Thymus (tissue), 11 donors: ENCODE measurements around the gene APH1B. TPM values are rescaled to one million over a fixed set of nuclear protein-coding genes. Genes with fewer than 3 reads are reported as not detected.

Experiments
- DNase-seq, 9 donors: peaks; one replicate each; pipeline ENCODE4 v3.0.0-alpha.2; 2013; ENCODE audit warnings: low spot score in 9 of 9, low read depth in 6 of 9, missing footprints in 1 of 9
- H3K27ac ChIP-seq, 2 donors: one replicate each; pipeline ENCODE4 v1.5.1; 2013; ENCODE audit warnings: control low read depth in 1 of 2, low read depth in 1 of 2, low read length in 1 of 2, mild to moderate bottlenecking in 1 of 2, moderate library complexity in 1 of 2
- H3K27me3 ChIP-seq, 2 donors: one replicate each; pipeline ENCODE4 v1.5.1; 2013; ENCODE audit warnings: low read length in 1 of 2; ENCODE audit not compliant: control insufficient read depth in 2 of 2, insufficient read depth in 1 of 2
- H3K36me3 ChIP-seq, 2 donors: one replicate each; pipeline ENCODE4 v1.5.1; 2013; ENCODE audit warnings: low read length in 1 of 2, mild to moderate bottlenecking in 1 of 2, moderate library complexity in 1 of 2; ENCODE audit not compliant: control insufficient read depth in 2 of 2, insufficient read depth in 2 of 2
- H3K4me1 ChIP-seq, 2 donors: one replicate each; pipeline ENCODE4 v1.5.1; 2013; ENCODE audit warnings: low read length in 2 of 2; ENCODE audit not compliant: control insufficient read depth in 2 of 2, insufficient read depth in 2 of 2
- H3K4me3 ChIP-seq, 2 donors: one replicate each; pipeline ENCODE4 v1.5.1; 2013; ENCODE audit warnings: low read length in 2 of 2, control low read depth in 1 of 2, mild to moderate bottlenecking in 1 of 2
- H3K9me3 ChIP-seq, 2 donors: one replicate each; pipeline ENCODE4 v1.5.1; 2013; ENCODE audit warnings: low read length in 1 of 2, mild to moderate bottlenecking in 1 of 2; ENCODE audit not compliant: control insufficient read depth in 2 of 2, insufficient read depth in 1 of 2
- WGBS: extraction: QIAGEN DNeasy Blood & Tissue Kit; methylation state at CpG from one replicate; pipeline ENCODE4 v1.1.7; 2013; 5-methylcytosine and 5-hydroxymethylcytosine counted together
- polyA plus RNA-seq: library from polyadenylated mRNA; stranded (reverse); fragments of 200-250 nt; gene quantifications from one replicate; pipeline ENCODE4 v1.2.3, GENCODE V29; 2013
- total RNA-seq: library from RNA; stranded (reverse); fragments of 120-200 nt; gene quantifications from one replicate; pipeline ENCODE4 v1.2.4, GENCODE V29; 2013
- donor health status: healthy.

The APH1B gene
- total and polyA plus RNA-seq, 2 donors: 9.5 to 11.0 TPM

DNA sequence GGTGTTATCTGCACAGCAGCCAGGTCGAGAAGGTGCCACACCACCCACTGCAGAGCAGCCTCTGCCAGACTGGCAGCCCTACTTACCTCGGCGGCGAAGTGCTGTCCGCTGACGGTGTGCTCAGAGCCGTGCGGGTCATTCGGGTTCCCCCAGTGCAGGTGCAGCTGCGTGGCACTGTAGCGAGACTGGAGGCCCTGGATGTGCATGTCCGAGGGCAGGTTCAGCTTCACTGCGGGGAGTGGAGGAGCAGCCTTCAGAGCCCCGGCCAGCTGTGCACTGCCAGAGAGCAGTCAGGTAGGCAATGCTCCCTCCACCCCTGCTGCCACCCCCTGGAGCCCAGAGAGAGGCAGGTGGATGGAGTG lies 68.0 kb downstream of the APH1B start:
- no peaks in the 10 kb centered on the region for H3K9me3 ChIP-seq
- 96% methylated on average over 14 of the region's 14 CpGs for WGBS
- no peaks in the 10 kb centered on the region for H3K4me1 ChIP-seq
- H3K27me3 ChIP-seq: no peaks in the 10 kb centered on the region
- no peak for DNase-seq
- H3K27ac ChIP-seq: no peak overlapping the region
- H3K4me3 ChIP-seq: no peak overlapping the region
- H3K36me3 ChIP-seq: no peaks in the 10 kb centered on the region

DNA sequence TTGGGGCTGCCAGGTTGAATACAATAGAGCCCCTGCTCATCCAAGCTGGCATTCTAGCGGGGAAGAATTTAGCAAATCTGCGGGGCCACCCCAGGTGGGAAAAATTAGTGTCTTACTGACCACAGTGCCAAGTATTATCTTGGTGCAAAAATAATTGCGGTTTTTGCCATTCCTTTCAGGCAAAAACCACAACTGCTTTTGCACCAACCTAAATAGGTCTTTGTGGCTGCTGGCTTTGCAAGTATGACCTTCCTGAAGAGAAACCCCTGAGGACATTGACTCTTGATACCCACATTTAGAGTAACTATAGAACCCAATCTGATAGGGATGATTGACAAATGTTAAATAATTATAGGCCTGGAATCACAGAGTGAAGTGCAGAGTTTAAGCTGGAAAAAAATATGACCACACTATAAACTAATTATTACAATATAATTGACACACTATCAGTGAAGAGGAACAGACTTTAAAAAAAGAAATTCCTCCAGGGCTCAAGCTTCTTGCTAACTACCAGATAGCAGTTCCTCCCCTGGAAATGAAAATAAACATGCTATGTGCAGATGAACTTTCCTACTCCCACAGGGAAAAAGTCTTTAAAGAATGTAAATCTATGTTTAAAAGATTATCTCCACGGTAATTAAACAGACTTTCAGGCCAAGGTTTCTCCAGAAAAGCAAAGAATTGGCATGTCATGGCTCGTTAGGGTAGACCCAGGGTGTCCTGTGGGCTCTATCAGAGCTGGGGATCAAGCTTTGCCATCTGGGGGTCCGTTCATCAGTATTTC lies 69.9 kb downstream of the APH1B start:
- 93% methylated on average over 6 of the region's 6 CpGs for WGBS
- DNase-seq: no peak
- no peaks in the 10 kb centered on the region for H3K9me3 ChIP-seq
- peaks cover 0 to 3% of the 10 kb centered on the region in 2 donors for H3K4me1 ChIP-seq
- no peak overlapping the region for H3K4me3 ChIP-seq
- H3K27ac ChIP-seq: no peak overlapping the region
- no peaks in the 10 kb centered on the region for H3K27me3 ChIP-seq
- no peaks in the 10 kb centered on the region for H3K36me3 ChIP-seq

DNA sequence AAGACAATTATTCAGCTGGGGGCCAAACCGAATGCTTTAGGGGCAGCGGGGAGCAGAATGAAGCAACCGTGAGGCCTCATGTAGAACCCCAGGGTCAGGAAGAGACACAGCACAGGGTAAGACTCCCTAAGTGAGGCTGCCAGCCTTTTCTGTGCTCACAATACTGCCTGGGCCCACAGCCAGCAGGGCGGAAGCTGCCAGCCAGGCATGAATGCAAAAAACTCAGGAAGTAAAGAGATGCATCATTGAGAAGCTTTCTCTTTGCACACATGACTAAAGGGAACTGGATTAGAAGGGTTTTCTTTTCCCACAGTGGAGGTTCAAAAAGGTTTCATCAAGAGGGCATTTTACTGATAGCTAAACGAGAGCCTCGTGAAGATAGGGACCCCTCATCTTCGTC lies 71.0 kb downstream of the APH1B start:
- no peak for DNase-seq
- H3K4me1 ChIP-seq: peaks cover 0 to 3% of the 10 kb centered on the region in 2 donors
- no peaks in the 10 kb centered on the region for H3K36me3 ChIP-seq
- no peak overlapping the region for H3K27ac ChIP-seq
- H3K4me3 ChIP-seq: no peak overlapping the region
- H3K27me3 ChIP-seq: no peaks in the 10 kb centered on the region
- H3K9me3 ChIP-seq: no peaks in the 10 kb centered on the region
- WGBS: 91% methylated on average over 7 of the region's 7 CpGs

DNA sequence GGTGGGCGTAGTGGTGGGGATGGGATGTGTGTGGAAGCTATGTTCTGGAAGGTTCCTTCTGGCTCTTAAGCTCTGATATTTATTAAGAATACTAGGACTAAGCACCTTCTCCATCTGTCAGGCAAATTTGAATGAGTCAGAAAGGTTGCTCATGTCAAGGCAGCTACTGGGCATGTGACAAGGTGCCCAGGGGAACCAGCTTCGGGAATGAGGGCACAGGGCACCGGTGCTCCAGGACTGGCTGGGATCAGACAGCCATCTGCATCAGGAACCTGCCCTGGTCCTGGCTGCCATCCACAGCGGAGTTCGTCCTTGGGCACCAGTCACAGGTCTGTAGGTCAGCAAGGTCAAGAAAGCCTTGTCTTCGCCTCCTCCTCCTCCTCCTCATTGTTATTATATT lies 71.8 kb downstream of the APH1B start:
- WGBS: 98% methylated on average over 6 of the region's 6 CpGs
- Histone ChIP-seq H3K9me3 (no peaks in the 10 kb centered on the region), H3K27ac (no peak overlapping the region), H3K27me3 (no peaks in the 10 kb centered on the region), H3K36me3 (no peaks in the 10 kb centered on the region), H3K4me3 (no peak overlapping the region), H3K4me1 (peaks cover 0 to 3% of the 10 kb centered on the region in 2 donors)
- no peak for DNase-seq

DNA sequence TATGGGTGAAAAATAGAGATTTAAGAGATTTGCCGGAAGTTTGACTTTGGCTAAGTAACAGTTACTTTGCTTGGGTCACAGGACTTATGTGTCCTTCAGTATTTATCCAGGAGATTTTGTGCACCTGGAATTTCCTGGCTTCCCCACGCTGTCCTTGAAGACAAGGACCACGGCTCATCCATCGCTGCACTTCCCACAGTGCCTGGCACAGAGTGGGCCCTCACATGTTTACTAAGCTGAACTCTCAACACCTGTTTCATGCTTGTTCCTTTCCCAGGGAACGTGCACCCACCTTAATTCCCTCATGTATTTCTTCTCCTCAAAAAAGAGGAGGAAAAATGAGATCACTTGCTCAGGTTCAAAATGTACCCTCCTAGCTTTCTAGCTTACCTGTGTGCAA lies 72.2 kb downstream of the APH1B start:
- H3K4me1 ChIP-seq: peaks cover 0 to 3% of the 10 kb centered on the region in 2 donors
- no peak overlapping the region for H3K27ac ChIP-seq
- H3K9me3 ChIP-seq: no peaks in the 10 kb centered on the region
- no peaks in the 10 kb centered on the region for H3K36me3 ChIP-seq
- no peak for DNase-seq
- WGBS: 97% methylated on average over 5 of the region's 5 CpGs
- no peaks in the 10 kb centered on the region for H3K27me3 ChIP-seq
- no peak overlapping the region for H3K4me3 ChIP-seq

DNA sequence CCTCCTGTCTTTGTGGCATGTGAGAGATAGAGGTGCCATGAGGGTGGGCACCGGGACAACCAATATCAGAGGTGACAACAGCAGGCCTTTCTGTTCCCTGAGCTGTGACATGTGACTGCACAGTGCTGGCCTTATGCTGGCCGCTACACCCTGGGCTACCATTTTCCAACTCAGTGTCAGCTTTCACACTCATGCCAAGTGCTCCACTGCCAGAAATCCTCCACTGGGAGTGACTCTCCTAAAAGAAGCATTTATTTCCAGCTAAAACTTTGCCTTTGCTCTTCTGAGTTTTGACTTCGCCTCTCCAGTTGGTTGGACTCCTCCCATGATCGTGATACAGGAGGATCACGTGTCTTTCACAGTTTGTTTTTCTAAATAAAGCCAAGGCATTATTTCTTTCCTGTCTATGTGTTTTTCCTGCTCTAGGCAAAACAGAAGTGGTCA lies 72.8 kb downstream of the APH1B start:
- Histone ChIP-seq H3K36me3 (no peaks in the 10 kb centered on the region), H3K27ac (no peak overlapping the region), H3K9me3 (no peaks in the 10 kb centered on the region), H3K27me3 (no peaks in the 10 kb centered on the region), H3K4me1 (peaks cover 0 to 7% of the 10 kb centered on the region in 2 donors), H3K4me3 (no peak overlapping the region)
- DNase-seq: no peak
- WGBS: 93% methylated on average over 5 of the region's 5 CpGs

DNA sequence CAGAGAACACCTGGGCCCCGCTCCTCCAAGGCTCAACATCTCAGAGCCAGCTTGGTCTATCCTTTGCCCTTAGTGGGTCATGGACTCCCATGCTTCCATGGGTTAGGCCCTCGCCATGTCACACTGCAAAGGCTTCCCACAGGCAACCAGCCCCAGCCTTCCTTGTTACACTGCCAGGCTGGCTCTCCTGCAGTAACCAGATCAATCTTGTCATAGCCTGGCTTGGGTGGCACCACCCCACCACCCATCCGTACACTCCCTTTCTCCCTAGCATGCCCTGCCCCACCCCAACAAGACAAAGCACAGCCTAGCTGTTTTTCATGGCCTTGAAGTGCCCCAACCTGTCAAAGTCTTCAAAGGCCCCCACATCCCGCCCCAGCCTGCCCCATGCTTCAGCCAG lies 73.8 kb downstream of the APH1B start:
- WGBS: 84% methylated on average over 4 of the region's 4 CpGs
- H3K27ac ChIP-seq: no peak overlapping the region

DNA sequence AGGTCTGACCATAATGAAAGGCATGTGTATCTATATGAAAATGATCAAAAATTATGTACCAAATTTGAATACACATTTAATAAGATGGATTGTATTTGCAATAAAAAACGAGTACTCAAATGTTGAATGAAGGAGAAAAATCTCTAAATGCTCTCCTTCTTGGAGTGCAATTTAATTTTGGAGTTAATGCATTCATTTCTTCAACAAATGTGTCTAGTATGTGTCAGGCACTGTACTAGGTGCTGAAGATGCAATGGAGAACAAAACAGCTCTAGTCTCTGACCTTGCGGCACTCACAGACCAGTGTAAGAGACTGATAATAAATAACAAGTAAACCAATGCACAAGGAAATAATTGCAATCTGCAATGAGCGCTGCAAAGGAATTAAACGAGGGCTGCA lies 75.4 kb downstream of the APH1B start:
- Histone ChIP-seq H3K4me1 (peaks cover 0 to 13% of the 10 kb centered on the region in 2 donors), H3K4me3 (no peak overlapping the region), H3K36me3 (no peaks in the 10 kb centered on the region), H3K9me3 (no peaks in the 10 kb centered on the region), H3K27me3 (no peaks in the 10 kb centered on the region), H3K27ac (no peak overlapping the region)
- 97% methylated on average over 4 of the region's 4 CpGs for WGBS
- DNase-seq: no peak

More for the DNA sequence above, 73.8 kb downstream of the APH1B start:
- DNase-seq: no peak
- no peaks in the 10 kb centered on the region for H3K9me3 ChIP-seq
- peaks cover 0 to 13% of the 10 kb centered on the region in 2 donors for H3K4me1 ChIP-seq
- H3K27me3 ChIP-seq: no peaks in the 10 kb centered on the region
- H3K36me3 ChIP-seq: no peaks in the 10 kb centered on the region
- H3K4me3 ChIP-seq: no peak overlapping the region

DNA sequence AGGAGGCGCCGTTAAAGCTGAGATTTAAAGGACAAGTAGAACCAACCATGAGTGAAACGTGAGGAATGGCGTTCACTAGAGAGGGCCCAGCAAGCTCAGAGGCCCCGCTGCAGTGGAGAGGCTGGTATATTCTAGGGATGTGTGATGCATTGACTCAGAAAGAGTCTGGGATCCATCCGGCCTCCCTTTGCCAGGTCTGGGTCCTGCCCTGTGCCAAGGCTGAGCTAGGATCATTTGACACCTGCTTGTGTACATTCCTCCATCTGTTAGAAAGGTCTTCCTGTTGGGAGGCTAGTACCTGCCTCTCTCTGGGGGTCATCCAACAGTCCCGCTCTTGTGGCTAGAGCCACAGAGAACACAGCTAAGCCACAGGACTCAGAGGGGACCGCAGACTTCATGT lies 75.9 kb downstream of the APH1B start:
- DNase-seq: no peak
- Histone ChIP-seq H3K9me3 (no peaks in the 10 kb centered on the region), H3K4me1 (peaks cover 0 to 13% of the 10 kb centered on the region in 2 donors), H3K4me3 (no peak overlapping the region), H3K27me3 (no peaks in the 10 kb centered on the region), H3K36me3 (no peaks in the 10 kb centered on the region), H3K27ac (no peak overlapping the region)
- 85% methylated on average over 8 of the region's 8 CpGs for WGBS
